GM23338 (cell line): ENCODE results near the gene IQCK.

Experiments
- CREB1 ChIP-seq: fragments of 250-450 bp; sonication (Bioruptor Pico); IDR thresholded peaks from 2 replicates; pipeline ENCODE4 v1.5.0; 2020; ENCODE audit warnings: low read depth, mild to moderate bottlenecking, moderate library complexity
- CTCF ChIP-seq, 2 experiments: fragments of 200-600 bp in 1 of 2; sonication (generic) in 1 of 2; conservative IDR thresholded peaks; 2 replicates each; pipeline versions ENCODE4 v1.5.1 to v1.6.1; 2016 to 2017; ENCODE audit warnings: antibody characterized with exemption in 2 of 2, low read depth in 2 of 2, mild to moderate bottlenecking in 2 of 2, moderate library complexity in 1 of 2
- ETS1 ChIP-seq: IDR thresholded peaks from 2 replicates; pipeline ENCODE4 v1.6.1; 2016; ENCODE audit warnings: antibody characterized with exemption
- EZH2 ChIP-seq: fragments of 200-600 bp; sonication (generic); IDR thresholded peaks from one replicate; pipeline ENCODE4 v1.8.0; 2017; ENCODE audit warnings: antibody characterized with exemption, mild to moderate bottlenecking, low read depth; ENCODE audit not compliant: unreplicated experiment
- EZH2phosphoT487 ChIP-seq: fragments of 200-600 bp; sonication (generic); IDR thresholded peaks from one replicate; pipeline ENCODE4 v1.8.1; 2018; ENCODE audit warnings: antibody characterized with exemption; ENCODE audit not compliant: unreplicated experiment
- JUNB ChIP-seq: IDR thresholded peaks from one replicate; pipeline ENCODE4 v1.6.1; 2016; ENCODE audit warnings: antibody characterized with exemption; ENCODE audit not compliant: unreplicated experiment
- NANOG ChIP-seq: IDR thresholded peaks from 2 replicates; pipeline ENCODE4 v1.6.1; 2016; ENCODE audit warnings: antibody characterized with exemption, borderline replicate concordance
- POLR2AphosphoS5 ChIP-seq: IDR thresholded peaks from 2 replicates; pipeline ENCODE4 v1.6.1; 2016; ENCODE audit warnings: antibody characterized with exemption, low read depth
- REST ChIP-seq: IDR thresholded peaks from one replicate; pipeline ENCODE4 v1.6.1; 2018; ENCODE audit warnings: antibody characterized with exemption; ENCODE audit not compliant: unreplicated experiment
- STAT1 ChIP-seq: IDR thresholded peaks from one replicate; pipeline ENCODE4 v1.6.1; 2016; ENCODE audit warnings: antibody characterized with exemption; ENCODE audit not compliant: unreplicated experiment
- ZNF114 ChIP-seq: fragments of 250-450 bp; sonication (Bioruptor Pico); IDR thresholded peaks from 2 replicates; pipeline ENCODE4 v1.5.0; 2020; ENCODE audit warnings: mild to moderate bottlenecking, moderate library complexity
- ZNF331 ChIP-seq: fragments of 250-450 bp; sonication (Bioruptor Pico); IDR thresholded peaks from 2 replicates; pipeline ENCODE4 v1.5.0; 2020; ENCODE audit warnings: low read depth, mild to moderate bottlenecking, moderate library complexity
- ZNF462 ChIP-seq: fragments of 250-450 bp; sonication (Bioruptor Pico); IDR thresholded peaks from 2 replicates; pipeline ENCODE4 v1.5.0; 2020; ENCODE audit warnings: mild to moderate bottlenecking, moderate library complexity

- TF ChIP-seq CTCF (conservative IDR thresholded peaks at IDR 0.05; ENCODE audit: low read depth in 2 of 2) (no peak), EZH2phosphoT487 (no peak), EZH2 (no peak), ZNF331 (CRISPR knock-in tag) (no peak), POLR2AphosphoS5 (no peak), CREB1 (CRISPR knock-in tag) (no peak), JUNB (no peak), REST (no peak), NANOG (no peak), STAT1 (no peak), ETS1 (no peak), ZNF462 (no peak), ZNF114 (CRISPR knock-in tag) (no peak)
Observed at GRCh38 chr16:19769239-19769638, 51.2 kb downstream of the IQCK start.
